HepG2 (cell line): ENCODE measurements around the gene SIAH2. TPM values are rescaled to one million over a fixed set of nuclear protein-coding genes. Genes with fewer than 3 reads are reported as not detected.

ENCODE experiments used
- BATF2 ChIP-seq: sonication (generic); formaldehyde crosslinking; IDR thresholded peaks from 2 replicates; pipeline ENCODE4 v1.8.0; 2022; ENCODE audit warnings: mild to moderate bottlenecking, missing genetic modification reagents, moderate library complexity
- CBFB ChIP-seq: sonication (generic); formaldehyde crosslinking; IDR thresholded peaks from 2 replicates; pipeline ENCODE4 v1.4.0; 2020; ENCODE audit warnings: missing genetic modification reagents
- CCDC6 ChIP-seq: sonication (generic); formaldehyde crosslinking; IDR thresholded peaks from 2 replicates; pipeline ENCODE4 v1.8.1; 2022; ENCODE audit warnings: mild to moderate bottlenecking, missing genetic modification reagents, moderate library complexity
- CSRNP1 ChIP-seq: sonication (generic); formaldehyde crosslinking; IDR thresholded peaks from 2 replicates; pipeline ENCODE4 v1.8.1; 2023; ENCODE audit warnings: mild to moderate bottlenecking, missing genetic modification reagents
- GTF2F1 ChIP-seq: fragments of 150-350 bp; IDR thresholded peaks from 2 replicates; pipeline ENCODE4 v1.6.1; 2014; ENCODE audit warnings: low read length
- GTF3A ChIP-seq: sonication (generic); formaldehyde crosslinking; conservative IDR thresholded peaks from 2 replicates; pipeline ENCODE4 v1.4.0; 2020; ENCODE audit warnings: mild to moderate bottlenecking, missing genetic modification reagents
- HHEX ChIP-seq: IDR thresholded peaks from 2 replicates; pipeline ENCODE4 v1.6.1; 2016; ENCODE audit warnings: control low read depth
- KDM5B ChIP-seq: sonication (generic); formaldehyde crosslinking; IDR thresholded peaks from 2 replicates; pipeline ENCODE4 v1.4.0; 2020; ENCODE audit warnings: missing genetic modification reagents, mild to moderate bottlenecking, borderline replicate concordance
- MTF1 ChIP-seq: sonication (generic); formaldehyde crosslinking; IDR thresholded peaks from 2 replicates; pipeline ENCODE4 v1.5.0; 2020; ENCODE audit warnings: missing genetic modification reagents
- MZF1 ChIP-seq: sonication (generic); formaldehyde crosslinking; IDR thresholded peaks from 2 replicates; pipeline ENCODE4 v1.8.1; 2023; ENCODE audit warnings: mild to moderate bottlenecking, missing genetic modification reagents, borderline replicate concordance
- NCOA2 ChIP-seq: sonication (generic); formaldehyde crosslinking; IDR thresholded peaks from 2 replicates; pipeline ENCODE4 v1.8.0; 2022; ENCODE audit warnings: inconsistent platforms
- PITX1 ChIP-seq: sonication (generic); formaldehyde crosslinking; IDR thresholded peaks from 2 replicates; pipeline ENCODE4 v1.5.1; 2020; ENCODE audit warnings: mild to moderate bottlenecking, missing genetic modification reagents
- SALL1 ChIP-seq: sonication (generic); formaldehyde crosslinking; IDR thresholded peaks from 2 replicates; pipeline ENCODE4 v1.8.0; 2022; ENCODE audit warnings: mild to moderate bottlenecking, missing genetic modification reagents
- SMARCE1 ChIP-seq: fragments of 450-650 bp; IDR thresholded peaks from 2 replicates; pipeline ENCODE4 v1.6.1; 2017; ENCODE audit warnings: borderline replicate concordance
- TCF7L2 ChIP-seq: IDR thresholded peaks from 2 replicates; pipeline ENCODE4 v1.6.1; 2011; ENCODE audit warnings: mild to moderate bottlenecking, low read depth, low read length, moderate library complexity
- TEAD3 ChIP-seq: optimal IDR thresholded peaks from 2 replicates; pipeline ENCODE3; 2016; ENCODE audit warnings: borderline replicate concordance
- ZBTB20 ChIP-seq: sonication (generic); formaldehyde crosslinking; IDR thresholded peaks from 2 replicates; pipeline ENCODE4 v1.8.1; 2023; ENCODE audit warnings: missing genetic modification reagents, low read depth, mild to moderate bottlenecking, borderline replicate concordance
- ZBTB7B ChIP-seq: sonication (generic); formaldehyde crosslinking; IDR thresholded peaks from 2 replicates; pipeline ENCODE4 v1.4.0; 2020; ENCODE audit warnings: missing genetic modification reagents
- ZEB1 ChIP-seq: IDR thresholded peaks from 2 replicates; pipeline ENCODE4 v1.6.1; 2012; ENCODE audit warnings: mild to moderate bottlenecking, low read depth, inconsistent platforms; ENCODE audit not compliant: insufficient replicate concordance
- ZNF256 ChIP-seq: sonication (generic); formaldehyde crosslinking; conservative IDR thresholded peaks from 2 replicates; pipeline ENCODE4 v1.4.0; 2020; ENCODE audit warnings: missing genetic modification reagents
- ZNF44 ChIP-seq: sonication (generic); formaldehyde crosslinking; IDR thresholded peaks from 2 replicates; pipeline ENCODE4 v1.5.1; 2020; ENCODE audit warnings: mild to moderate bottlenecking, missing genetic modification reagents
- ZNF510 ChIP-seq: sonication (generic); formaldehyde crosslinking; IDR thresholded peaks from 2 replicates; pipeline ENCODE4 v1.4.0; 2020; ENCODE audit warnings: low read depth, mild to moderate bottlenecking, missing genetic modification reagents
- ZNF543 ChIP-seq: sonication (generic); formaldehyde crosslinking; IDR thresholded peaks from 2 replicates; pipeline ENCODE4 v1.4.0; 2020; ENCODE audit warnings: mild to moderate bottlenecking, missing genetic modification reagents
- ZNF552 ChIP-seq: sonication (generic); formaldehyde crosslinking; IDR thresholded peaks from 2 replicates; pipeline ENCODE4 v1.9.0; 2022; ENCODE audit warnings: missing genetic modification reagents, mild to moderate bottlenecking, borderline replicate concordance
- ZNF589 ChIP-seq: sonication (generic); formaldehyde crosslinking; conservative IDR thresholded peaks from 2 replicates; pipeline ENCODE4 v1.8.0; 2022; ENCODE audit warnings: mild to moderate bottlenecking, moderate library complexity, missing genetic modification reagents
- ZNF615 ChIP-seq: sonication (generic); formaldehyde crosslinking; IDR thresholded peaks from 2 replicates; pipeline ENCODE4 v1.5.0; 2020; ENCODE audit warnings: mild to moderate bottlenecking, missing genetic modification reagents, borderline replicate concordance
- ZNF703 ChIP-seq: sonication (generic); formaldehyde crosslinking; IDR thresholded peaks from 2 replicates; pipeline ENCODE4 v1.5.1; 2020; ENCODE audit warnings: missing genetic modification reagents, mild to moderate bottlenecking, moderate library complexity, borderline replicate concordance
- ZNF891 ChIP-seq: sonication (generic); formaldehyde crosslinking; IDR thresholded peaks from 2 replicates; pipeline ENCODE4 v1.5.0; 2020; ENCODE audit warnings: mild to moderate bottlenecking, missing genetic modification reagents
- ZSCAN21 ChIP-seq: sonication (generic); formaldehyde crosslinking; IDR thresholded peaks from 2 replicates; pipeline ENCODE4 v1.8.0; 2022; ENCODE audit warnings: mild to moderate bottlenecking, missing genetic modification reagents, moderate library complexity, borderline replicate concordance
- ZZZ3 ChIP-seq: sonication (generic); formaldehyde crosslinking; IDR thresholded peaks from 2 replicates; pipeline ENCODE4 v1.4.0; 2020; ENCODE audit warnings: missing genetic modification reagents, mild to moderate bottlenecking, borderline replicate concordance
- polyA plus RNA-seq, 8 experiments: library from polyadenylated mRNA; depleted of rRNA in 3 of 8; stranded (reverse) in 7 of 8; unstranded in 1 of 8; fragments of >200 nt; fragmentation: Illumina TruSeq in 4 of 8; extraction: Trizol in 4 of 8; gene quantifications; 2 replicates each; pipeline versions ENCODE4 v1.2.1 to v1.2.3, GENCODE V29; 2011 to 2016; ENCODE audit warnings: low read depth in 4 of 8, missing spikeins in 1 of 8, mixed read lengths in 1 of 8; ENCODE audit not compliant: insufficient read depth in 1 of 8
- total RNA-seq, 5 experiments: library from RNA; depleted of rRNA; stranded (reverse); fragments of >200 nt; fragmentation: Illumina TruSeq; extraction: Trizol; gene quantifications; 2 replicates each; pipeline ENCODE4 v1.2.3, GENCODE V29; 2016; ENCODE audit warnings: low read depth in 1 of 5
- TF ChIP-seq, protein P1 (sequence below): sonication (generic); formaldehyde crosslinking; IDR thresholded peaks from 2 replicates; pipeline ENCODE4 v1.4.0; 2020; ENCODE audit warnings: missing genetic modification reagents

SIAH2 gene
- total and polyA plus RNA-seq, 2 of the 13 experiments (the other 11 are each of a cell fraction or from before 2014, with no cell fraction given): 71.8 to 117 TPM

GRCh38 chr3:150703299-150703755 is 59.6 kb downstream of the SIAH2 start (continued):
- no peak for TF ChIP-seq CSRNP1 (CRISPR knock-in tag)
- TF ChIP-seq KDM5B (CRISPR knock-in tag): peak; percentile 73
- no peak for TF ChIP-seq ZNF543 (CRISPR knock-in tag)
- peak; percentile 28; the same call in 1 of the 2 replicates for TF ChIP-seq ZSCAN21 (CRISPR knock-in tag)
- no peak for TF ChIP-seq ZNF589
- no peak for TF ChIP-seq ZNF703 (CRISPR knock-in tag)
- TF ChIP-seq SALL1 (CRISPR knock-in tag): no peak
- no peak for TF ChIP-seq ZBTB20 (CRISPR knock-in tag)
- TF ChIP-seq BATF2 (CRISPR knock-in tag): no peak
- TF ChIP-seq ZNF615: no peak
- no peak for TF ChIP-seq ZNF552 (CRISPR knock-in tag)
- no peak for TF ChIP-seq PITX1
- no peak for TF ChIP-seq MTF1 (CRISPR knock-in tag)
- TF ChIP-seq ZEB1: no peak
- TF ChIP-seq MZF1 (CRISPR knock-in tag): no peak
- no peak for TF ChIP-seq GTF2F1
- no peak for TF ChIP-seq TEAD3 (CRISPR knock-in tag)
- 0 out of 2 replicates have a peak, but pooled peaks have one; percentile 59 for TF ChIP-seq CCDC6 (CRISPR knock-in tag)
- TF ChIP-seq SMARCE1: no peak
- TF ChIP-seq GTF3A: no peak
- TF ChIP-seq, protein P1, sequence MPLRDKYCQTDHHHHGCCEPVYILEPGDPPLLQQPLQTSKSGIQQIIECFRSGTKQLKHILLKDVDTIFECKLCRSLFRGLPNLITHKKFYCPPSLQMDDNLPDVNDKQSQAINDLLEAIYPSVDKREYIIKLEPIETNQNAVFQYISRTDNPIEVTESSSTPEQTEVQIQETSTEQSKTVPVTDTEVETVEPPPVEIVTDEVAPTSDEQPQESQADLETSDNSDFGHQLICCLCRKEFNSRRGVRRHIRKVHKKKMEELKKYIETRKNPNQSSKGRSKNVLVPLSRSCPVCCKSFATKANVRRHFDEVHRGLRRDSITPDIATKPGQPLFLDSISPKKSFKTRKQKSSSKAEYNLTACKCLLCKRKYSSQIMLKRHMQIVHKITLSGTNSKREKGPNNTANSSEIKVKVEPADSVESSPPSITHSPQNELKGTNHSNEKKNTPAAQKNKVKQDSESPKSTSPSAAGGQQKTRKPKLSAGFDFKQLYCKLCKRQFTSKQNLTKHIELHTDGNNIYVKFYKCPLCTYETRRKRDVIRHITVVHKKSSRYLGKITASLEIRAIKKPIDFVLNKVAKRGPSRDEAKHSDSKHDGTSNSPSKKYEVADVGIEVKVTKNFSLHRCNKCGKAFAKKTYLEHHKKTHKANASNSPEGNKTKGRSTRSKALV (CRISPR knock-in tag): no peak
- TF ChIP-seq TCF7L2: no peak
- TF ChIP-seq NCOA2: no peak
- no peak for TF ChIP-seq ZNF44 (CRISPR knock-in tag)
- no peak for TF ChIP-seq ZBTB7B (CRISPR knock-in tag)
- TF ChIP-seq HHEX (CRISPR knock-in tag): no peak
- TF ChIP-seq ZZZ3 (CRISPR knock-in tag): no peak
- TF ChIP-seq ZNF510 (CRISPR knock-in tag): no peak
- no peak for TF ChIP-seq CBFB (CRISPR knock-in tag)
- no peak for TF ChIP-seq ZNF256 (CRISPR knock-in tag)
- TF ChIP-seq ZNF891 (CRISPR knock-in tag): peak; percentile 50; the same call in 1 of the 2 replicates
